Fibroblast of gingiva (primary cell): ENCODE results near the gene FAM83C.
A peak's percentile ranks its signal among the peaks of the same experiment; 100 is the strongest.

Experiments used
- DNase-seq: peaks from one replicate; pipeline ENCODE4 v3.0.0-alpha.2; 2011; ENCODE audit warnings: low read depth

FAM83C gene

DNA sequence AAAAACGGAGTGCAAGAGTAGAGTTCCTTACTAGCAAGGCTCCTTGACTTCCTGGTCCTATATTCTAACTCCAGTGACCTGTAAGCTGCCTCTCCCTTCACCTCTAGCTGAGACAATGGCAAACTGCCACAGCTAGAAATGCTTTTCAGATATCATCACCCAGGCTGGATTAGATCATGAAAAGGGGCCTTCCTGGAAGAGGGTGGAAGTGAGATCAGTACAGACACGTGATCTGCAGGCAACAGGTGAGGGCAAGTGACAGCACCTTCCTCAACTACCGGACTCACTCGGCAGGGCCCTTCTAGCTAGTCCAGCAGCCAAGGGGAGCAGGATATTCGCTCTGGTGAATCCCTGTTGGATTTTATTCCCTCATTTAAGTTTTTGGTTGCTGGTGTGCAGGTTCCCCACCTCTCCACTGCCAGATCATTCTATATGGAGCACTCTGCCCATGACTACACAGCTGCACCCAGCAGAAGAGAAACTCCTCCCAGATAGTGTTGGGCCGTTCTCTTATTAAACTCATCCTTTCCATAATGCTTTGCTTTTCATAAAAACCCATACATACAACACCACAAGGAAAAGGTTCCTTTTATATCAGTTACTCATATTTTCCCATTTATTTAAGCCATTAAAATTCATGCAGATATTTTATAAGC is 26.4 kb upstream of the FAM83C start:
- peak; percentile 31 for DNase-seq

DNA sequence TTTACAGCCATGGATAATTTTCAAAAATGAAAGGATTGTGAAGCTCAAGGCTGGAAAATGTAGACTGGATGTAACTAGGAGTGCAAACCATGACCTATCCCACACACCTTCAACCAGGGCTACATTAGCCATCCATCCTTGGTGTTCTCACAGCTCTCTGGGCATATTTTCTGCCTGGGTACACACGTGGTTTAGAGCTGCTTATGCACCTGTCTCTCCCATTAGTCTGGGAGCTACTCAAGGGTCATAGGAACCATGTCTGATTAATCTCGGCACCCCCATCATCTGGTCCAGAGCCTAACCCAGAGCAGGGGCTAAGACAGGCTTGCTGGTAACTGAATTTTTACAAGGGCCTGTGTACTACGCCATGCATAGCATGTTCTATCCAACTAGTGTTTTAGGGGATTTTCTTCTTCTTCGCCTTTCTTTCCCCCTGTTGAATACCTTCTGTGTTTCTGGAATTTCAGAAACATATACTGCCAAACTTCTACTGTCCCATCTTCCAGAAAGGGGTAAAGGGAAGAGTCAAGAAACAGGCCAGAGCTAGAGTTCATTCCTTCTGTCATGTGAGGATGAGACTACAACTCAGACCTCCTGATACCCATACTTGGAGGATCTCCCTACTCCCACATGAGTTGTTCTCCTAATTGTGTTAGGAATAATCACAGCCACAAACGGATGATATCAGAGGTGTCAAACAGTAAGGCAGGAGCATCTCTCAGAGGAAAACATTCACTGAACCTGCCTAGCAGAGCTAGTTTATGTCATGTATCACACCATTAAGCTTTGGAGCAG is 25.4 kb upstream of the FAM83C start:
- no peak for DNase-seq

DNA sequence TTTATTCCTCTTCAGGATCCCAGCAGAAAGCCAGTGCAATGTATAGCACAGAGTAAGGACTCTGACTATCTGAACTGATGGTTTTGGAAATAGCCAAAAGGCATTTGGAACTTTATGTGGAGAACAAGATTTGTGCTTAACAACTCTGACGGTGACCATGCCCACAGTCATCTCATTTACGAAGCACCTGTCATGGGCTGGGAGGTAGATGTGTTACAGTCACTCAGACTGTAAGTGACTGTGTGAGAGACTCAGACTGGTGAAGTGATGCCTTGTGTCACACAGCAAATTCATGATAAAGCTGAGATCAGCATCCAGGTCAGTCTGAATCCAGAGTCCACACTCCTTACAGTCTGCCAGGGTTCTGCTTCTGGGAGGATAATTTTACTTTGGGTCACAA is 23.9 kb upstream of the FAM83C start:
- no peak for DNase-seq

DNA sequence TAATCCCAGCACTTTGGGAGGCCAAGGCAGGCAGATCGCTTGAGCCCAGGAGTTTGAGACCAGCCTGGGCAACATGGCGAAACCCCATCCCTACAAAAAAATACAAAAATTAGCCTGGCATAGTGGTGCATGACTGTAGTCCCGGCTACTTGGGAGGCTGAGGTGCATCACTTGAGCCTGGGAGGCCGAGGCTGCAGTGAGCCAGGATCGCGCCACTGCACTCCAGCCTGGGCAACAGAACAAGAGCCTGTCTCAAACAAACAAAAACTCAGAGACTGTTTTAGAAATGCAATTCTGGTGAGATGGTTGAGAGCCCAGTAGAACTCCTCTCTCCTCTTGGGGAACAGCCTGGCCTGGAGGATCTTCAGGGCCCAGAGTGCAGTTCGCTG is 23.4 kb upstream of the FAM83C start:
- peak; percentile 47 for DNase-seq

DNA sequence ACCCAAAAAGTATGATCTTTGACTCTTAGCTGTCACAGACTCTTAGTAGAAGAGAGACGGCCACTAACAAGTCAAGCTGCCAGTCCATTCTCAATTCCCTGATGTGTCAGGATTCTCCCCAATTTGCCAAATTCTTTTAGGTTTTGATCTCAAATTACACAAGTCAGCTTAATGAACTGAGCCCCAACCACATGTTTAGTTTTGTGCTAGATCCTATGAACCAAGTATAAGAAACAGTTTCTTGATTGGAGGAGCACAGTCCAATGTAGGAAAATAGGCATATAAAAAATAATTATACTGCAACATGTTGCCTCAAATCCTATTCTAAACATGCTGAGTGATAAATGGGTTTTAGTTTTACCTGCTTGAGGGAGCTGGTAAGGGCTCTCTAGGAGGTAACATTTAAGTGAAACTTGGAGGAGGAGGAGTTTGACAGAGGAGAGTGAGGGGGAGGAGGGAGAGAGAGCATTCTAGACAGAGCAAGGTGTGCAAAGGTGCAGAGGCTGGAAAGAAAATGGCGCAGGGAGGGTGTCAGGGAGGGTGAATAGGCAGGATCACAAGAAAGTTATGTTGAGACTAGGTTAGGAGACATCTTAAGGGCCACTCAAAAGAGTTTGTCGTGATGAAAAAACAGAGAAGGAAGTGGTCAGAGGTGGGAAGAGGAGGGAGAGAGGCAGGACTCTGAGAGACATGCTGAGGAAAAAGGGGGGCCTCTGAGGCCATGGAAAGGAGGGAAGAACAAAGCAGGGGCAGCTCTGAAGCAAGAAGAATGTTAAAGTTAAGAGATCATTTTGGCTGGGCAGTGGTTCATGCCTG is 22.8 kb upstream of the FAM83C start:
- DNase-seq = peak; percentile 65

DNA sequence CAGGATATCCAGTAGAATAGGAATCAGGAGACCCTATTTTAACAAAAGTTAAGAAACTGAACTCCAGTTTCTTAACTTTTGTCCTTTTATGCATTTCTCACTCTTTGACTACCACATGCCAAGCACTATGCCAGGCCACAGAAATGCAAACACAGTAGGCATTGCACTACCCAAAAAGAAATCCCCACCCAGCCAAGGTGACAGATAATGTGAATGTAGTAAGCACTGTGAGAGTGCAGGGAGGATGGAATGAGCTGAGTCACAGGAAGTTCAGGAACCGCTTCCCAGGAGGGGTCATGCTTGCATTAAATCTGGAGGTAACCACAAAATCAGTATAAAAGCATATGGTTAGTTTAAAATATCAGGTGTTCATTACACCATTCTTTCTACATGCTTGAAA is 20.1 kb upstream of the FAM83C start:
- DNase-seq = peak; percentile 89

DNA sequence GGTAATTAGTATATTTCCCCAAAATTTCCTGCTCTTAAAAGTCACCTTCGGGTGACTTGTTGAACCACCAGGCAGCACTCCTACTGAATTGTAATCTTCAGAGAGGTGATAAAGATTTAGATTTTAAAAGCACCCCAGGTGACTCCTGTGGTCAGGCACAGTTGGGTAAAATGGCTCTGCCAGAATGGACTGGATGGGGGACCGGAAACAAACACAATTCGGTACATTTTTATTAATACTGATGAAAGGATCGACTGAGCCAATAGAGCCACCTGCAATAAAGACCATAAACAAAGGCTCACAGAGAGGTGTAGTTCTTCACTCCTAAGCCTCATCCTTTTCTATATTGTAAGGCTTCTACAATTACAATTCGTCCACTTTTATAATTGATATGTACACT is 19.6 kb upstream of the FAM83C start:
- no peak for DNase-seq

DNA sequence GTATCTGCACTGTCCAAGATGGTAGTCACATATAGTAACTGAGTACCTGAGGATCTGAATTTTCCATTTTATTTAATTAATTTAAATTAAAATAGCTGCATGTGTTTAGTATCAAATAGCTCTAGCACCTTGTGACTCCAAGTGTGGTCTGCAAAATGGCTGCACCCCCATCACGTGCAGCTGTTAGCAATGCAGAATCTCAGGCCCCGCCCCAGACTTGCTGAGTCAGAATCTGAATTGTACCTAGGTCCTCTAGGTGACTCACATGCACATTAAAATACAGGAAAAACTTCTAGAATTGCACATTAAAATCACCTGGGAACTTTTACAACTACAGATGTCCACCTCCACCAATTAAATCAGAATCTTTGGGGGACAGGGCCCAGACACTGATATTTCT is 19.2 kb upstream of the FAM83C start:
- DNase-seq = no peak

DNA sequence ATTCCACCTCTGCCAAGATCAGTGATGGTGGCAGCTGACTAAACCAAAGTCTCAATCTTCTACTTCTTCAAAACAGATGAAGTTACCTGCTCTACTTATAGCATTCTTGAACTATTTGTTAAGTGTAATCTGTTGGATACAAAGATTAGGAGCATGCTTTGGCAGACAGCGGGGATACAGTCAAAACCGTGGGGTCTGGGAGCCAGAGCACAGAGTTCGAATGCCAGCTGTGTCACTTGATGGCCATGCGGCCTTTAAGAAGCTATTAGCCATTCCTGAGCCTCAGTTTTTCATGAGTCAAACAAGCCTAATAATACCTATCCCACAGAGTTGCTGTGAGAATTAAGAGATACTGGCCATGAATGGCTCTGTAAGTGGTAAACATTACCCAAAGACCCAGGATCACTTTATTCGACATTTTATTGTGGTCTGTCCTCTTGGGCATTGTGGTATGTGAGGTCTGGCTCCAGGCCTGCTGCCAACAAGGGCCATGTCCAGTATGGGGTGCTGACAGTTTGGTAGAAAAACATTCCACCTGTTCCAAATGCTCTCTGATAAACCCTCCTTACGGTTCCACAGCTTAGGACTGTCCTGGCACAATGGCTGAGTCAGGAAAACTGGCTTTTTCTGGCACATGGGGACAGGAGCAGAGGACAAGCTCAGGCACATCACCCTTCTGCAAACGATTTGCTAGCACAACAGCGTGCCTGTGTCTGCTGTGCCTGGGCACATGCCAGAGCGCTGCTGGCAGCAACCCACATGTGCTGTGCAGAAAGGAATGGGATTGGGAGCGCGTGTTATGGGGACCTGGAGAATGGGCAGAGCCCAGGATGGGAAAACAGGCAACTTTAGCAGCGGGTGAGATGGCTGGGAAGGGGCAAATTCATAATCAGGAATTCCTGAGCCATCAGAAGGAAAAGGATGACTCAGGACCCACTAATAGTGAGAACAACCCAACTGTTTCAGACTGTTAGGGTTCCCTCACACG is 15.7 kb upstream of the FAM83C start:
- peak; percentile 91 for DNase-seq

DNA sequence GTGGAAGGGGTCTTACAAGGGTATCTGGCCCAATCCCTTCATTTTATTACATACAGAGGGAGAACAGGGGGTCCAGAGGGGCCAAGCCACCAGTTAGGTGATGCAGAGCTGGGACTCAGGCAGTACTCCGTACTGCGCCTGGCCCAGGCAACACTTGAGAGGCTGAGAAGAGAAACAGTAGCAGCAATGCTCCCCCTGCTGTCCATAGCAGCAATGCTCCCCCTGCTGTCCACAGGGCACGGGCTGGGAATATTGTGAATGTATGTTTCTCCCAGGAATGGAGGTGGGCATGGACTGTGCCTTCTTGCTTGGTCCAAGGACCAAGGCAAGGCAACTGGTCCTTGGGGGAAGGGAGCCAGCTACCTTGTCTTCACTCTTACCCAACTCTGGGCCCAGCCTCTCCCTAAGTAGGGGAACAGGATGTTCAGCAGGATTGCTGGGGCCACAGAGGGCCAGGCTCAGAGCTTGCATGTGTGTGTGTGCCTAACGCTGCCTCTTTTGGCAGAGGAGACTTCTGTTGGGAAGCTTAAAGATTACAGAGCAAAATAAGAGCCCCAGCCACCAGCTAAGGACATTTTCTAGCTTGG is 14.8 kb upstream of the FAM83C start:
- peak; percentile 91 for DNase-seq

DNA sequence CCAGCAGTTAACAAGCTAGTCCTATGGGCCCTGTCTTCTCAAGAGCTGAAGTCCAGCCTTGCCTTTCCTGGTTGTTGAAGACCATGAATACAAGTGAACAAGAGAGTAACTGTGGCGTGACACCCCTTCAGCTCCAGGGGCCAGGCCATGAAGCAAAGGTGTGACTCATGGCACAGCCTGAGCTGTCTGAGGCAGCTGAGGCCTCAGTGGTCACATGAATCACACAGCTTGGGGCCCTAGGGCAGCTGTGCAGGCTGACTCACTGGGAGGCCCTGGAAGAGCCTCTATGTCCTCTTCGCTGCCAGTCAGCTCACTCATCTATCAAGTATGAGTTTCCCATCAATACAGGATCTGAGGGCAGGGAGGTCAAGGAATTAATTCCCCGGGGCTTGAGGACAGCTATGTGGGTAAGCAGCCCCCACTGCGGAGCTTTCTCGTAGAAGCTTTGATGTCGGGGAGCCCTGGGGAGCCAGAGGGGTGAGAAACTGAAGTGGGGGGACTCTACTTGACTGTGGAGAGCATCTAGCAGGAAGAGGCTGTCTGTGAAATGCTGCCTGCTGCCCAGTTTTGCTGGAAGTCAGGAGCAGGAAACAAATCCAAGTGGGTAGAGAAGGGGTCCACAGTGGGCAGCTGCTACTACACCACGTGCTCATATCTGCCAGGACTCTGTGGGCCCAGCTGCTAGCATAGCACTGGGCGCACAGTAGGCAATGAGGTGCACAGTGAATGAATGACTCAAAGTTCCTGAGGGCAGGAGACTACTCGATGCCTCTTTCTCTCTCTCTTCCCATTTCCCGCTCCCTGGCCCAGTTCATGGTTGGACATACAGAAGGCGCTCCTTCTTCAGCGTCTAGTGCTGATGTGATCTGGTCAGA is 13.7 kb upstream of the FAM83C start:
- DNase-seq = peak; percentile 97

DNA sequence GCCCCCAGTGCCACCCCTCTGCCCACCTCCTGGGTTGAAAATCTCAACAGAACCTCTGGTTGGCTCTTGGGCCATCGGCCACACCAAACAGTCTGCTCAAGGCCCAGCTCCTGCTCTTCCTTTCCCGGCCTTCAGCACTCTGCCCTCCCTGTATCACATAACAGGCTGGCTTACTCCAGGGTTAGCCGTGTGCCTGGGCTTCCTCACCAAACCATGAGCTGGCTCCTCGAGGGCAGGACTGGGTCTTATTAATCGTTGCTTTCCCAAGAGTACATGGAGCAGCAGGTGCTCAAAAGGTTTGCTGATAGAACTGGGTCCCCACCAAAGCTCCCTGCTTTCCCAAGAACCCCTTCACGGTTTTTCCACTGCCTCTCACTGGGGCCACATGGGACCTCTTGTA is 12.7 kb upstream of the FAM83C start:
- no peak for DNase-seq

DNA sequence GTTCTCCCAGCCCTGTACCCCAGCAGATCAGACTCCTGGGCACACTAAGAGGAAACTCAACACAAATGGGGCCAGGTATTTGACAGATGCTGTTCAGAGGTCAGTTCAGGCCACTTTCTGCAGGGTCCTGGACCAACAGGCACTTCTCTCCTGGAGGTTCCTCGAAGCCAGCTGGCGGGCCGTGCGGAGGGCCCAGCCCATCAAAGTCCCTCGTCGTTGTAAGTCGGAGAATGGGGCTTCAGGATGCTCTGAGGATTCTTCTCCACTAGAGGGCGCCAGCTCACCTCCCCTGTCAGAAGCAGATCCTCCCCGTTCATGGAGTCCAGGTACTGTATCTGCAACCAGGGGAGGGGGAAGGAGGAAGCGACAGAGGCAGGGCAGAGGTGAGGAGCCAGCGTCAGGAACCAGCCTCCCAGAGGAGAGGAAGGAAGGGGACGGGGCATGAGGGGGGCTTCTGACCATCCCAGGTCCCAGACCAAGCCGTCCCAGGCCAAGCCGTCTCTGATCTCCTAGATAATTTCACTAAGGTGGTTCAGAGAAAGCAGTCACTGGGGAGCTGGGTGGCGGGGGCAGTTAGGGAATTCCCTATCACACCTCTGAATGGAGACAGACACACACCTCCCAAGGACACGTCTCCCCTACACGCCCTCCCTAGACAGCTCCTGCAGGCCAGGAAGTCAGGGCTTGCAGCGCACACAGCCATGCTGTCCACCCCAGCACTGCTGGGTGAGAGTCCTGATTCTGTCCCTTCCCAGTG is 11.7 kb upstream of the FAM83C start:
- DNase-seq = peak; percentile 82

DNA sequence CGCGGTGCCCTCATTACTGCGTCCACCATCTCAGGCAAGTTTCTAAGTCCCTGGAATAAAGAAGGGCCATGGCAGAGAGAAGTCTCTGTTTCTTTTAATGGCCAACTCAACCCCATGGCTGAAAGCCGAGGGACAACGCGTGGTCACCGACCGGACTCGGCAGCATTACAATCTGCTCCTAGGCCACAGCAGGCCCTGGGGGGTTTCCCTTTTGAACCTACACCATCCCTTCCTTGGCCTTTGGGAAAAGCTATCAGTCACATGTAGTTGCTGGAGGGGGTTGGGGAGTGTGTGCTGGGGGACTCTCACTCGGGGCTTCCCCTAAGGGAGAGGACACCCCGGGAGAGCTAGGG is 11.1 kb upstream of the FAM83C start:
- no peak for DNase-seq

DNA sequence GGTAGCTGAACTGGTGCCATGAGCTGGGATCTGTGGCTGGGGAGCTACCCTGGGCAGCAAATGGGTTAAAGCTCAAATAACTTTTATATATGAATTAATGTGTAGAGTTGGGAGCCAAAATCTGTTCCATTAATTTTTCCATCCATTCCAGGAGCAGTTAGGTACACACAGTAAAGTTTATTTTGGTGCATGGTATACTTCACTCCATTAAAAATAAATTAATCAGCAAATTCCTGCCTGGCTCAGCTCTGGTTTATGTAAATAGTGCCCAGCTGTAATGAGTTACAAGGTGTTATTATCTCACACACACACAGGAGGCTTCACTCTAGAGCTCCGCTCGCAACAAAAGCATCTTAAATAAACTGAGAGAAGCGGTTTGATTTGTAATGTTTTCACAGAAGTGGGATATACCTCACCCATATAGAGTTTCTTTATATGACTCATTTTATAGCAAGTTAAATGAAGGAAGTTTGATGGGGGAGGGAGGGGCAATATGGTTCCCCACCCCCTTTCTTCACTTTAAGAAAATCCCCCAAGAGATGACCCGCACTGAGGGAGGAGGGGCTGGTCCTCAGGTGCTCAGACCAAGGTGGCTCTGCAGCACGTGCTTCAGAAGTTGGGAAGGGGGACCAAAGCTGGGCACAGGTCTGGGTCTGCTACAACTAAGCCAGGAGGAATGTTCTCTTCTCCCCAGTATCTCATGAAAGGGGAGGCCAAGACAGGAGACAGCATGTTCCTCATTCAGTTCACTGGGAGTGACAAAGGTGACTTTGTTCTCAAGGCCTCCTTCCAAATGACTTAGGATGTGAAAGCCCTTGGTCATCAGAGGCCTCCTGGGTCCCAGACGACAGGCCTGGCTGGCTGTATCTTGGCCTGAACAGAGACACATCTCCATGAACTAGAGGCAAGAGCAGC is 10.5 kb upstream of the FAM83C start:
- peak; percentile 55 for DNase-seq

DNA sequence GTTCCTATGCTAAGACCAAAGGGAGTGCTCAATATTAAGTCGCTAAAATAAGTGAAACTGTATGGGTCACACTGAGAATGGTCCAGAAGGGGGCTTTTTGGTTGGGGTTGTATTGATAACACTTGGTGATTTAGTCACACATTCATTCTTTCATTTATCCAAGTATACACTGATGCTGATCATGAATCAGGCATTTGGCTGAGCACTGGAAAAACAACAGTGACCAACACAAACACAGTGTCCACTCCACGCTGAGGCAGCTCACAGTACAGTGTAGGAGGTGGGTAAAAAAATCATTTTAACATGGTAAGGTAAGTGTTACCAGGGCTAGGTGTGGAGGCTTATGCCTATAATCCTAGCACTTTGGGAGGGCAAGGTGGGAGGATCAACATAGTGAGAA is 9.2 kb upstream of the FAM83C start:
- no peak for DNase-seq

DNA sequence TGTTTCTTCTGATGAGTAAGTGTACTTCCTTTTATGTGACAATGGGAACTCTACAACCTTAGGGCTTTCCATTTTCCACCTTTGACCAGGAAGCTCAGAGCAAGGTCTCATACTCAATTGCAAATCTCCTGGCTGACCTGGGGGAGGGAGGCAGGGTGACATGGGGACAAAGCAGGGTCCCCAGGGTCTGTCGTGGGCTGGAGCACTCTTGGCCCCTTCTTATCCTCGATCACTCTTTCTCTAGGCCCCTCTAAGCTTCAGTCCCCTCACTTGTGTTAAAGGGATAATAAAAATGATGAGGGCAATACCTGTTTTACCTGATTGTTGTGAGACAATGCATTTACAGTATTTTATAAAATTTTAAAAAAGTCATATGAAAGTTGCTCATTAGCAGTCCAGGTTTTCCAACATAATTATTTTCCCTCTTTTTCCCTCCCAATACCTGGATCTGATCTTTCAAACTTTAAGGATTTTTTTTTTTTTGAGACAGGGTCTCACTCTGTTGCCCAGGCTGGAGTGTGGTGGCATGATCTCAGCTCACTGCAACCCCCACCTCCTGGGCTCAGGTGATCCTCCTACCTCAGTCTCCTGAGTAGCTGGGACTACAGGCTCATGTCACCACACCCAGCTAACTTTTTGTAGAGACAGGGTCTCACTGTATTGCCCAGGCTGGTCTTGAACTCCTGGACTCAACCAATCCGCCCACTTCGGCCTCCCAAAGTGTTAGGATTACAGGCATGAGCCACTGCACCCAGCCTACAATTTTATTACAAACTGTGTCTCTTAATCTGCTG is 8.4 kb upstream of the FAM83C start:
- no peak for DNase-seq

DNA sequence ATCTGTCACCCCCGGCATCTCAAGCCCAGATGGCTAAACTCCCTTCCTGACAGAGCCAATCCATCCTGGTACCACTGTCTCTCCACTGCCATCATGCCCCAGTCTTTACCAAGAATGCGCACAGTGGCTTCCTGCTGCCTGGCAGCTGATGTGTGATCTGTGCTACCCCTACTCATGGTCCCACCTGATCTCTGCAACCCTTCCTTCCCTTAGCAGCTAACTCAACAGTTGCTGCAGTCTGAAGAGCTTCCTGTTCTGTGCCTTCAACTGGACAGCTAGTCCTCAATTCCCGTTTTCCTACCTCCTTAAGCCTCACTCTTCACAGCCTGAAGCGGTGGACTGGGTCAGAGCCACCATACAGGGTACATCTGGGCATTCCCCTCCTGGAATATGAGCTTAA is 7.6 kb upstream of the FAM83C start:
- DNase-seq = no peak
